HepG2 (cell line): Measurements from ENCODE around the gene SETD5. TPM values are rescaled to one million over a fixed set of nuclear protein-coding genes. Genes with fewer than 3 reads are reported as not detected.

ENCODE experiments used
- ARID3A ChIP-seq: IDR thresholded peaks from 2 replicates; pipeline ENCODE4 v1.6.1; 2012; ENCODE audit warnings: low read depth, low read length, improper control_type of control experiment
- BRCA1 ChIP-seq: sonication (generic); formaldehyde crosslinking; IDR thresholded peaks from 2 replicates; pipeline ENCODE4 v1.4.0; 2020; ENCODE audit warnings: missing genetic modification reagents
- CREBL2 ChIP-seq: sonication (generic); formaldehyde crosslinking; IDR thresholded peaks from 2 replicates; pipeline ENCODE4 v1.8.1; 2023; ENCODE audit warnings: missing genetic modification reagents, mild to moderate bottlenecking, borderline replicate concordance
- NR2F1 ChIP-seq, 2 experiments: fragments of 450-650 bp in 1 of 2; formaldehyde crosslinking in 1 of 2; IDR thresholded peaks; 2 replicates each; pipeline versions ENCODE4 v1.5.0 to v1.6.1; 2016 to 2020; ENCODE audit warnings: mild to moderate bottlenecking in 1 of 2, missing compliant biosample characterization in 1 of 2, missing genetic modification reagents in 1 of 2, moderate library complexity in 1 of 2
- SNAPC4 ChIP-seq: sonication (generic); formaldehyde crosslinking; IDR thresholded peaks from 2 replicates; pipeline ENCODE4 v1.4.0; 2020; ENCODE audit warnings: mild to moderate bottlenecking, missing genetic modification reagents
- SRF ChIP-seq: IDR thresholded peaks from 2 replicates; pipeline ENCODE4 v1.6.1; 2011; ENCODE audit warnings: mild to moderate bottlenecking, low read depth, low read length, moderate library complexity
- ZNF563 ChIP-seq: sonication (generic); formaldehyde crosslinking; IDR thresholded peaks from 2 replicates; pipeline ENCODE4 v1.8.0; 2022; ENCODE audit warnings: mild to moderate bottlenecking, moderate library complexity, missing genetic modification reagents
- polyA plus RNA-seq, 8 experiments: library from polyadenylated mRNA; depleted of rRNA in 3 of 8; stranded (reverse) in 7 of 8; unstranded in 1 of 8; fragments of >200 nt; fragmentation: Illumina TruSeq in 4 of 8; extraction: Trizol in 4 of 8; gene quantifications; 2 replicates each; pipeline versions ENCODE4 v1.2.1 to v1.2.3, GENCODE V29; 2011 to 2016; ENCODE audit warnings: low read depth in 4 of 8, missing spikeins in 1 of 8, mixed read lengths in 1 of 8; ENCODE audit not compliant: insufficient read depth in 1 of 8
- total RNA-seq, 5 experiments: library from RNA; depleted of rRNA; stranded (reverse); fragments of >200 nt; fragmentation: Illumina TruSeq; extraction: Trizol; gene quantifications; 2 replicates each; pipeline ENCODE4 v1.2.3, GENCODE V29; 2016; ENCODE audit warnings: low read depth in 1 of 5

Gene SETD5
- total and polyA plus RNA-seq, 2 of the 13 experiments (the other 11 are each of a cell fraction or from before 2014, with no cell fraction given): 46.8 to 95.8 TPM

GRCh38 chr3:9450126-9450525 is 52.7 kb downstream of the SETD5 start (continued):
- TF ChIP-seq SNAPC4 (no peak), NR2F1 (CRISPR knock-in tag; IDR thresholded peaks at IDR 0.05) (no peak), BRCA1 (CRISPR knock-in tag) (no peak), SRF (no peak), ARID3A (no peak), ZNF563 (no peak), CREBL2 (no peak)
